GM12873 (cell line): ENCODE results near the gene LRBA.

Source experiments
- CTCF ChIP-seq: IDR thresholded peaks from 2 replicates; pipeline ENCODE4 v1.5.1; 2012; ENCODE audit warnings: low read depth, mild to moderate bottlenecking, moderate library complexity, low read length, control low read depth; ENCODE audit not compliant: insufficient read depth; ENCODE audit errors: missing control alignments

Gene LRBA

GRCh38 chr4:150683775-150684350 is 331.2 kb downstream of the LRBA start:
- no peak for TF ChIP-seq CTCF

- TF ChIP-seq CTCF = no peak
These were observed 333.0 kb downstream of the LRBA start for GRCh38 chr4:150682126-150682525.

- no peak for TF ChIP-seq CTCF
These were observed 334.0 kb downstream of the LRBA start for GRCh38 chr4:150681063-150681462.

- no peak for TF ChIP-seq CTCF
These were observed 334.4 kb downstream of the LRBA start for GRCh38 chr4:150680651-150681050.

- TF ChIP-seq CTCF = no peak
These were observed 335.2 kb downstream of the LRBA start for GRCh38 chr4:150679765-150680343.

- TF ChIP-seq CTCF = no peak
These were observed 335.9 kb downstream of the LRBA start for GRCh38 chr4:150679018-150679764.

GRCh38 chr4:150673793-150674192 is 341.3 kb downstream of the LRBA start:
- no peak for TF ChIP-seq CTCF
